ENCODE results near the gene GUSB.
"Not testable (repeated sequence)": the region's sequence is repeated elsewhere in the genome, so short reads cannot be mapped to it uniquely, and the experiment has no call there.

The GUSB gene

DNA sequence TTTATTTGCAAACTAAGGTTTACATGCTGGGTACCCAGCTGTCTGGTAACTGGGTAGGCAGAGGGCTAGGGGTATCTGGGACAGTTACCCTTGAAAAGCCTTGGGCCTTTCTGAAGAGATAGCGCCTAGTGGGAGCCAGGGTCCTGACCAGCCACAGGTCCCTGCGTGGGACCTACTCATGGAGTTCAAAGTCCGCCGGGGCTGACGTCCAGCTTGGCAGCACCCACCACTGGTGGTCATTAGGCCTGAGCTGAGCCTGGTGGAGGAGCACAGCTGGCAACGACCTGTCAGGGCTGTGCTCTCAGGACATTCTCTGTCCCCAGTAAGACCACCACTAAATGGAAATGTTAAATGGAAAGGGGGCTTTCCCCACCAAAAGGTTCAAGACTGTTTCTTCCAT, 20.0 kb downstream of the GUSB start:
- Mint-ChIP-seq H3K27ac (no peak overlapping the region), H3K4me3 (no peak overlapping the region), H3K4me1 (ENCODE audit: low read depth) (no peaks in the 10 kb centered on the region), H3K36me3 (ENCODE audit: low read depth) (peaks cover 60% of the 10 kb centered on the region), H3K27me3 (no peaks in the 10 kb centered on the region), H3K9me3 (no peaks in the 10 kb centered on the region)

DNA sequence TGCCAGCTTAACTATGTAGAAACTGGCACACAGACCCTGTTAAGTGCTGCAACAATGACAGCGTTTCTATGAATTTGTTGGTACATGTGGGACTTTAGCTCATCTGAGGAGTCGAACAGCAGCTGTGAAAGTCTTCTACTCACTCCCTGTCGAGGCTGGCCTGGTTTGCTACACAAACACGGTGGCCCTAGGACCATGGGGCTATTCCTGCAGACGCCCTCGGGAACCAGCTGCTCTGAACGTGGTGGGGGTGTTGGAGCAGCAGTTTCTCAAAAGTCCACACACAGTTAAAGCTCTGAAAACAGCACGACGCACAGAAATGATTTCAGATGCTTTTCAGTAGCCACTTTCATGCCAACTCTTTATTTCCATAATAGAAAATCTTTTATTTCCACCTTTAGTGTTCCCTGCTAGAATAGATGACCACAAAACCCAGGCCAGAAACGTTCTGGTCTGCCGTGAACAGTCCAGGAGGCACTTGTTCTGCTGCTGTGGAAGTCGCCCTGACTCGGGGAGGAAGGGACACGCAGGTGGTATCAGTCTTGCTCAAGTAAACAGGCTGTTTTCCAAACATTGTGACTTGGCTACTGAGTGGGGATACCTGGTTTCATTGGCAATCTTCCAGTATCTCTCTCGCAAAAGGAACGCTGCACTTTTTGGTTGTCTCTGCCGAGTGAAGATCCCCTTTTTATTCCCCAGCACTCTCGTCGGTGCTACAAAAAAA, 21.5 kb downstream of the GUSB start:
- Mint-ChIP-seq H3K36me3 (ENCODE audit: low read depth) (peaks cover 53% of the 10 kb centered on the region), H3K9me3 (no peaks in the 10 kb centered on the region), H3K4me3 (no peak overlapping the region), H3K27me3 (no peaks in the 10 kb centered on the region), H3K27ac (no peak overlapping the region), H3K4me1 (ENCODE audit: low read depth) (no peaks in the 10 kb centered on the region)

DNA sequence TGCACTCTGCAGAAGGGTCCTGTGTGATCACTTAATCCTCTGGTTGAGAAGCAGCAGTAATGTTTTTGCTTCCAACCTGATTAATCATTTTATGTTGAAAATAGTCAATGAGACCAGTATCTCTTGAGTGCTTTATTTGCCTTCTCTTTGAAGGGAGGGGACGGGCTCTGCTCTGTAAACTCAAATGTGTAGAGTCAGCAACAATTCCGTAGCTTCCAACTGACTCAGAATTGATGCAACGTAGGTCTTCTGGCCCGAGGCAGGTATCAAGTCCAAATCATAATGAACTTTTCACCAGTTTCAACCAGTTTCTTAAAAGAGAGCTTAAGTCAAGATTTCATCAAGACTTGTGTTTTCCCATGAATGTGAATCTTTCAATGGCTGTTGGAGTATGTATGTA, 26.3 kb downstream of the GUSB start:
- no peaks in the 10 kb centered on the region for H3K9me3 Mint-ChIP-seq
- no peaks in the 10 kb centered on the region for H3K4me1 Mint-ChIP-seq (ENCODE audit: low read depth)
- H3K4me3 Mint-ChIP-seq = no peak overlapping the region
- no peak overlapping the region for H3K27ac Mint-ChIP-seq
- peaks cover 44% of the 10 kb centered on the region for H3K36me3 Mint-ChIP-seq (ENCODE audit: low read depth)
- H3K27me3 Mint-ChIP-seq = no peaks in the 10 kb centered on the region

DNA sequence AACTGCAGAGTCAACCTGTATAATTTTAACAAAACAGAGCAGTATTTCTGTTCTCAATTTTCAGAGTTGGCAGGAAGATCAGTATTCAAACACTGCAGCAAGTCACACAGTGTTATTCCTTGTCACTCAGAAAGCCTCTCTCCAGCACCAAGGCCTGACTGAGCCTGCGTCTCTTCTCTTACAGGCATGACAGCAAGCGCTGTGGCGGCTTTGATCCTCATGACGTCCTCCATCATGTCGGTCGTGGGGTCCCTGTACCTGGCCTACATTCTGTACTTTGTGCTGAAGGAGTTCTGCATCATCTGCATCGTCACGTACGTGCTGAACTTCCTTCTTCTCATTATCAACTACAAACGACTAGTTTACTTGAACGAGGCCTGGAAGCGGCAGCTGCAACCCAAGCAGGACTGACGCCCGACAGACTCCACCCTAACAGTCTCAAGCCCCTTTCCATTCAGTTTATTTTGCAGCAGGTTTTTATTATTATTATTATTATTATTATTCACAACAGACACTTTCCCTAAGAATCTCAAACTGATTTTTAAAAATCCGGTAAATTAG, 28.0 kb downstream of the GUSB start:
- Mint-ChIP-seq H3K4me3 (no peak overlapping the region), H3K9me3 (no peaks in the 10 kb centered on the region), H3K27ac (no peak overlapping the region), H3K4me1 (ENCODE audit: low read depth) (no peaks in the 10 kb centered on the region), H3K36me3 (ENCODE audit: low read depth) (peaks cover 34% of the 10 kb centered on the region), H3K27me3 (no peaks in the 10 kb centered on the region)

DNA sequence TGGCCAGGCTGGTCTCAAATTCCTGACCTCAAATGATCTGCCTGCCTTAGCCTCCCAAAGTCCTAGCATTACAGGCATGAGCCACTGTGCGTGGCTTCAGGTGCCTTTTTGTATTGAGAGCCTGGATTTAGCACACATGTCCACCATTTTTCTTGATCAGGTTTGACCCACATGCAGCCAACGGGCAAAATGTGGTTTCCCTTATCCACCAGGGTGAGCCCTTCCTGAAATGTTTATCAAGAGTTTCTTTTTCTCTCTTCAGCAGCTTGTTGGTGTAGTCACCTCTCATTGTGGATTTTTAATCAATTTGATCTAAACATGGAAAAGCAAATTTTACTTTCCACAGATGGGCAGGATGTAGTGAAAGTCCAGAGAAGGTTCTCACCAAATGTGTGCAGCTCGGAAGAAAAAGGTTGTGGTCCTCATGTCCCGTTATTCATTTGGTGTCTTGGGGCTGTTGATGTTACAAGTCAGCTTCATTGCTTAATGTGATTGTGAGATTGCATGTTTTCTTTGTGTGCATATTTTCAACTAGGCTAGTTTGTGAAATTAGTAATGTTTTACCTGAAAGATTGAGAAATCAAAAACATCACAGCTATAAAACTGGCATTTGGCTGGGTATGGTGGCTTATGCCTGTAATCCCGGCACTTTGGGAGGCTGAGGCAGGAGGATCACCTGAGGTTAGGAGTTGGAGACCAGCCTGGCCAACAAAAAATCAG, 28.9 kb downstream of the GUSB start:
- no peaks in the 10 kb centered on the region for H3K4me1 Mint-ChIP-seq (ENCODE audit: low read depth)
- peaks cover 27% of the 10 kb centered on the region for H3K36me3 Mint-ChIP-seq (ENCODE audit: low read depth)
- no peaks in the 10 kb centered on the region for H3K9me3 Mint-ChIP-seq
- H3K27ac Mint-ChIP-seq = no peak overlapping the region
- no peaks in the 10 kb centered on the region for H3K27me3 Mint-ChIP-seq
- H3K4me3 Mint-ChIP-seq = no peak overlapping the region

DNA sequence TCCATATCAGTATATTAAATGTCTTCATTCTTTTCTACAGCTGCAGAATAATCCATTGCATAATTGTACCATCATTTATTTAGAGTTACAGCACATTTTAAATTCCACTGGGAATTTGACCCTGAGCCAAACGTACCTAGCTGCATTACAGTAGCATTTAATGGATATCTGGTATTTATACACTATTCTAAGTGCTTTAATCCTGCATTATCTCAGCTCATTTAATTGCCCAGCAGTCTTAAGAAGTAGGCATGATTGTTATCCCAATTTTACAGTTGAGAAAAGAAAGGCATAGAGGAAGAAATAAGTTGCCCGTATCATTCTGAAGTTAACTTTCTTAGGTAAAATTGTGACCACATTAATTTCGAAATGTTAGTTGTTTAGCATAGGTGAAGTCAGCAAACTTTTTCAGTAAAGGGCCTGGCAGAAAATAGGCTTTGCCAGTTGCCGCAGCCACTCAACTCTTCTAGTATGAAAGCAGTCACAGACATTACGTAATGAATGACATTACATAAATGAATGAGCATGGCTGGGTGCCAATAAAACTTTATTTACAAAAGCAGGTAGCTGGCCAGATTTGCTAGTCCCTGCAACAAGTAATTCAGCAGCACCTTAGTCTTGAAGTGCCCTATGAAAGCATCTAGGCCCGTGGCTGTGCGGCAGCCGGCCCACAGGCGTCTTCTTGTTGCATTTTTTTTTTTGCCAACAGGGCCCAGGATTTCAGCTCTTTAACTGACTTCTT, 30.0 kb downstream of the GUSB start:
- peaks cover 23% of the 10 kb centered on the region for H3K36me3 Mint-ChIP-seq (ENCODE audit: low read depth)
- no peaks in the 10 kb centered on the region for H3K9me3 Mint-ChIP-seq
- H3K27ac Mint-ChIP-seq = no peak overlapping the region
- H3K27me3 Mint-ChIP-seq = no peaks in the 10 kb centered on the region
- H3K4me3 Mint-ChIP-seq = no peak overlapping the region
- no peaks in the 10 kb centered on the region for H3K4me1 Mint-ChIP-seq (ENCODE audit: low read depth)

DNA sequence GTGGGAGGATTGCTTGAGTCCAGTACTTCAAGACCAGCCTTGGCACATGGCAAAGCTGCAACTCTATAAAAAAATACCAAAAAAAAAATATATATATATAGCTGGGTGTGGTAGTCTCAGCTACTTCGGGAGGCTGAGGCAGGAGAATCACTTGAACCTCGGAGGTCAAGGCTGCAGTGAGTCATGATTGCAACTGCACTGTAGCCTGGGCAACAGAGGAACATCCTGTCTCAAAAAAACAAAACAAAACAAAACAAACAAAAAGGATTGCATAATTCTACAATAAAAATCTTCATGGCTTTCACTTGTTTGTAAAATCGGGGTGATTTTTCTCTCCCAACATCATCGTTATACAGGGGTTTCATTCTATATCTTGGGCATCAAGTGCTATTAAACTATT, 35.1 kb downstream of the GUSB start:
- no peaks in the 10 kb centered on the region for H3K27me3 Mint-ChIP-seq
- no peak overlapping the region for H3K27ac Mint-ChIP-seq
- H3K4me1 Mint-ChIP-seq (ENCODE audit: low read depth) = no peaks in the 10 kb centered on the region
- H3K36me3 Mint-ChIP-seq (ENCODE audit: low read depth) = peaks cover 2% of the 10 kb centered on the region
- H3K9me3 Mint-ChIP-seq = no peaks in the 10 kb centered on the region
- no peak overlapping the region for H3K4me3 Mint-ChIP-seq

DNA sequence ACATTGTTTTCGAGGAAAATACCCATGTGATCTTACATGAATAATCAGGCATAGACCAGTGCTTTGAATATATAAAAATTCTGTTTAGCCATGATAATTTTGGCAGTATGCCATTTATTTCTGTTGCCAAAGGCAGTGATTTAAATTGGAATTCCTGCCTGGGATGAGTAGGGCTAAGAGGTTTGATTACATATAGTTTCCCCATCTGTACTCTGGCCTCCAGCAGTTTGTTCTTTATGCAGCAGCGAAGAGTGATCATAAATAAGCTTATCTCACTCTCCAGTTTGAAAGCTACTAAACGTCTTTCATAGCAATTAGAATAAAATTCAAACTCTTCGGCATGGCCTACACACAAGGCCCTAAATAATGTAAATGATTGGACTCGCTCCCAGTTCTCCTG, 36.2 kb downstream of the GUSB start:
- not testable (repeated sequence) for H3K4me3 Mint-ChIP-seq; H3K27me3 Mint-ChIP-seq; H3K9me3 Mint-ChIP-seq; H3K36me3 Mint-ChIP-seq (ENCODE audit: low read depth); H3K27ac Mint-ChIP-seq; H3K4me1 Mint-ChIP-seq (ENCODE audit: low read depth)

DNA sequence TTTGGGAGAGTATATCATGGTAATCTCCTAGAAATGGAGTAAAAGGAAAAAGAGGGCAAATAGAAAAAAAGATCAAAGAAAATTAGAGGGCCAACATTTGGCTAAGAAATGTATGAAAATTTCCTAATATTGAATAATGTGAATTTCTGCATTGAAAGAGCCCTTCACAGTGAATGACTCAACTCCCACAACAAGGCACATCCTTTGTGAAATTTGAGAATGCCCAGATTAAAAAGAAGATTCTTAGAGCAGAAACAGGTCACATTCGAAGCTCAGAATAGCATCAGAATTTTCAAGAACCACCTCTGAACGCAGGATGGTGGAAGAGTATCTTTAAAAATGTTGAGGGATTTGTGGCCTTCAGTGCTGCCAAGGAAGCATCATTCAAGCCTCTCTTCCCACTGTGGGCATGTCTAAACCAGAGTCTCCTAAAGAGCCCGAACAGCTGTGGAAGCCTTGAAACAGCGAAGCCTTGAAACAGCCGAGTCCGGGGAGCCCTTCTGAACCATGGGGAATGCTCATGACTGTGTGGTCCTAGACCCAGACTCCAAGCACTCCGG, 43.6 kb downstream of the GUSB start:
- Mint-ChIP-seq H3K27me3 (no peaks in the 10 kb centered on the region), H3K36me3 (ENCODE audit: low read depth) (peaks cover 47% of the 10 kb centered on the region), H3K4me1 (ENCODE audit: low read depth) (no peaks in the 10 kb centered on the region), H3K27ac (no peak overlapping the region), H3K9me3 (no peaks in the 10 kb centered on the region), H3K4me3 (no peak overlapping the region)

DNA sequence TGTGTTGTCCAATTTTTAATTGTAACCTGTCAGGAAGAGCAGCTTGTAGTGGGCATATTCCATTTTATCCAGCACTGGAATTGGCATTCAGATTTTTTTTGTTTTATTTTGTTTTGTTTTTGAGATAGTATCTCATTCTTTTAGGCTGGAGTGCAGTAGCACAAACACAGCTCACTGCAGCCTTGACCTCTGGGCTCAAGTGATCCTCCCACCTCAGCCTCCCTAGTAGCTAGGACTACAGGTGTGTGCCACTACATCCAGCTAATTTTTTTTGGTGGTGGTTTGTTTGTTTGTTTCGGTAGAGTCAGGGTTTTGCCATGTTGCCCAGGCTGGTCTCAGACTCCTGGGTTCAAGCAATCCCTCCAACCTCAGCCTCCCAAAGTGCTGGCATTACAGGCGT, 44.7 kb downstream of the GUSB start:
- Mint-ChIP-seq H3K9me3 (no peaks in the 10 kb centered on the region), H3K27ac (no peak overlapping the region), H3K4me1 (ENCODE audit: low read depth) (no peaks in the 10 kb centered on the region)

DNA sequence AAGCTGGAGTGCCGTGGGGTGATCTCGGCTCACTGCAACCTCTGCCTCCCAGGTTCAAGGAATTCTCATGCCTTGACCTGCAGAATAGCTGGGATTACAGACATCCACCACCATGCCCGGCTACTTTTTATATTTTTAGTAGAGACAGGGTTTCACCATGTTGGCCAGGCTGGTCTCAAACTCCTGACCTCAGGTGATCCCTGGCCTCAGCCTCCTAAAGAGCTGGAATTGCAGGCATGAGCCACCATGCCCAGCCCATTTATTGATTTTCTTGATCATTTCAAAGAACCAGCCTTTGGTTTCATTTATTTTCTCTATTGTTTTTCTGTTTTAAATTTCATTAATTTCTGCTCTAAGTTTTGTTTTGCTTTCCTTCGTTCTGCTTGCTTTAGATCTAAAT, 50.3 kb downstream of the GUSB start:
- Mint-ChIP-seq H3K27me3 (no peaks in the 10 kb centered on the region), H3K9me3 (no peaks in the 10 kb centered on the region), H3K4me3 (no peak overlapping the region), H3K27ac (no peak overlapping the region), H3K4me1 (ENCODE audit: low read depth) (peaks cover 4% of the 10 kb centered on the region), H3K36me3 (ENCODE audit: low read depth) (peaks cover 24% of the 10 kb centered on the region)

More for the DNA sequence above, 44.7 kb downstream of the GUSB start:
- H3K27me3 Mint-ChIP-seq = no peaks in the 10 kb centered on the region
- H3K4me3 Mint-ChIP-seq = no peak overlapping the region
- peaks cover 47% of the 10 kb centered on the region for H3K36me3 Mint-ChIP-seq (ENCODE audit: low read depth)

DNA sequence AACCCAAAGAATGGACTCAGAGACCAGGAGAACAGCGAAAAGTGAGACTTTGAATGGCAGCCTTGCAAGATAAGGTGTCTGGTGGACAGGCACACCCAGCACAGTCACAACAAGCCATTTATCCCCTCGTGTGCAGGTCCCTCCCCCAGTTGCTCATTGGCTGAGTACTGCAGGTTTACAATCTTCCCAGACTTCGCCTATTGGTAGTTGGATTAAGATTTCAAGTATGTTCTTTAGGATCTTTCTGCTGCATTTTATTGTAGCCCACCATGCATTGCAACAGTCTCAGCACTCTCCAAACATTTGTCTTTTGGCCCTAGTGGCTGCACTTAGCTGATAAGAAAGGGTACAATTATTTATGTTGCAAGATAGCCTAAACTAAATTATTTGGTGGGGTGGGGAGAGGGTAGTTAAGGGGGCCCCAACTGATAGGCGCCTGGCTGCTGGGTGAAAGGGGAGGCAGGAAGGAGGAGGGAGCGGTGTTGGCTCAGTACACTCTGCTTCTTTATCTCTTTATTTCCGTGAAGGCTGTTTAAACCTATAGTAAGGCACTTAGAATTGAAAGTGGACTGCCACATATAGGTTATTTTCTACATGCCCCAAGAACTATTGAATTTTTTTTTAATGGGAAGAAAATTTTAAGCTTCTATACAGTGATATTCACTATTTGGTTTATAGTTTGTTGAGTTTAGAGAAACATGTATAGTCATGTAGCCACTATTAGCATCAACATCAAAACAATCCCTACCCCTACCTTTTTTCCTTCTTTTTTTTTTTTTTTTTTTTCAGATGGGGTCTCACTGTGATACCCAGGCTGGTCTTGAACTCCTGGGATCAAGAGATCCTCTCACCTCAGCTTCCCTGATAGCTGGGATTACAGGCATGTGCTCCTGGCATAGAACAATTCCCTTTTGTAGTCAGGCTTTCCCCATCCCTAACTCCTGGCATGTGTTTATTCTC, 54.2 kb downstream of the GUSB start:
- Mint-ChIP-seq H3K9me3 (no peaks in the 10 kb centered on the region), H3K36me3 (ENCODE audit: low read depth) (peaks cover 14% of the 10 kb centered on the region)

DNA sequence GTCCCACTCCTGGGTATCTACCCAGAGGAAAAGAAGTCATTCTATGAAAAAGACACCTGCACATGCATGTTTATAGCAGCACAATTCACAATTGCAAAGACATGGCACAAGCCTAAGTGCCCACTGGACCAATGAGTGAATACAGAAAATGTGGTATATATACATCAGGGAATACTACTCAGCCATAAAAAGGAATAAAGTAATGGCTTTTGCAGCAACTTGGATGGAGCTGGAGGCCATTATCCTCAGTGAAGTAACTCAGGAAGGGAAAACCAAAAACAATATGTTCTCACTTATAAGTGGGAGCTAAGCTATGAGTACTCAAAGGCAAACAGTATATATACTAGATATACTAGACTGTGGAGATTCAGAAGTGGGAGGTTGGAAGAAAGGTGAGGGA, 55.4 kb downstream of the GUSB start:
- Mint-ChIP-seq H3K4me3 (no peak overlapping the region), H3K27me3 (no peaks in the 10 kb centered on the region), H3K9me3 (no peaks in the 10 kb centered on the region), H3K4me1 (ENCODE audit: low read depth) (peaks cover 4% of the 10 kb centered on the region), H3K36me3 (ENCODE audit: low read depth) (peaks cover 20% of the 10 kb centered on the region), H3K27ac (no peak overlapping the region)

More for the DNA sequence above, 54.2 kb downstream of the GUSB start:
- peaks cover 4% of the 10 kb centered on the region for H3K4me1 Mint-ChIP-seq (ENCODE audit: low read depth)
- H3K27ac Mint-ChIP-seq = no peak overlapping the region
- no peak overlapping the region for H3K4me3 Mint-ChIP-seq
- H3K27me3 Mint-ChIP-seq = no peaks in the 10 kb centered on the region

DNA sequence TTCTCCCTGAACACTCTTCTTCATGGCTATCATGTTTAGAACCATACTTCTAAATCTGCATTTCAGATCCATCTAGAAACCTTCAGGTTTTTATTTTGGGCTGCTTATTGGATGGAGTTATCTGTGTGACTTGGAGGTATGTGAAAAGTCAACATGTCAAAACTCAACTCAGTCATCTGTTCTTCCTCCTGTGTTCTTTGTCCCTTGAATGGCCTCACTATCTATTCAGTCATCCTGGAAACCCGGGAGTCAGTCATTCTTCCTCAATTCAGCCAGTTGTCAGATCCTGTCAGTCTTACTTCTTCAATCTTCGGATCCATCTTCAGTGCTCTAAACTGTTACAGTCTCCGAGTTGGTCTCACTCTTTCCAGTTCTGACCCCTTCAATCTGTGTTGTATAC, 57.0 kb downstream of the GUSB start:
- H3K4me1 Mint-ChIP-seq (ENCODE audit: low read depth) = peaks cover 4% of the 10 kb centered on the region
- H3K27ac Mint-ChIP-seq = no peak overlapping the region
- peaks cover 24% of the 10 kb centered on the region for H3K36me3 Mint-ChIP-seq (ENCODE audit: low read depth)
- H3K4me3 Mint-ChIP-seq = no peak overlapping the region
- no peaks in the 10 kb centered on the region for H3K27me3 Mint-ChIP-seq
- no peaks in the 10 kb centered on the region for H3K9me3 Mint-ChIP-seq
